GM19463 (cell line): Measurements from ENCODE around the gene RBM14.
"Not testable (repeated sequence)": the region's sequence is repeated elsewhere in the genome, so short reads cannot be mapped to it uniquely, and the experiment has no call there.

Experiments used
- ATAC-seq: cut with Tn5 transposase; IDR thresholded peaks from one replicate; pipeline ENCODE4 v1.9.1; 2021; ENCODE audit warnings: mild to moderate bottlenecking, moderate library complexity; ENCODE audit not compliant: unreplicated experiment

RBM14 gene

GRCh38 chr11:66632952-66633351, 16.5 kb downstream of the RBM14 start:
- ATAC-seq: no peak

GRCh38 chr11:66636411-66636810, 20.0 kb downstream of the RBM14 start:
- ATAC-seq: no peak

- ATAC-seq: no peak
These were observed 21.2 kb downstream of the RBM14 start for GRCh38 chr11:66637557-66638176.

- peak; percentile 96 for ATAC-seq
These were observed 22.0 kb downstream of the RBM14 start, which contains the start of gene RBM4 for GRCh38 chr11:66638177-66639065. Gene RBM4, plus strand, starts transcription at chr11:66638703. Its CDS starts 1,009 bp downstream, at chr11:66639712.

GRCh38 chr11:66639066-66639813, 22.8 kb downstream of the RBM14 start:
- no peak for ATAC-seq

- ATAC-seq: not testable (repeated sequence)
These were observed 23.4 kb downstream of the RBM14 start for GRCh38 chr11:66639814-66640340.

- no peak for ATAC-seq
These were observed 25.4 kb downstream of the RBM14 start for GRCh38 chr11:66641834-66642233.

- no peak for ATAC-seq
These were observed 27.5 kb downstream of the RBM14 start for GRCh38 chr11:66643745-66644437.

GRCh38 chr11:66646828-66647227, 30.4 kb downstream of the RBM14 start:
- ATAC-seq: no peak

GRCh38 chr11:66649903-66650302, 33.5 kb downstream of the RBM14 start:
- ATAC-seq: no peak

GRCh38 chr11:66651016-66651415, 34.6 kb downstream of the RBM14 start:
- ATAC-seq: no peak

GRCh38 chr11:66652651-66653050, 36.2 kb downstream of the RBM14 start:
- no peak for ATAC-seq

- no peak for ATAC-seq
These were observed 36.7 kb downstream of the RBM14 start for GRCh38 chr11:66653123-66653522.

GRCh38 chr11:66659763-66660162, 43.3 kb downstream of the RBM14 start:
- no peak for ATAC-seq

GRCh38 chr11:66663741-66664296, 47.4 kb downstream of the RBM14 start:
- ATAC-seq: no peak

- no peak for ATAC-seq
These were observed 48.9 kb downstream of the RBM14 start for GRCh38 chr11:66665369-66665768.

- no peak for ATAC-seq
These were observed 54.4 kb downstream of the RBM14 start for GRCh38 chr11:66670816-66671215.

- ATAC-seq: no peak
These were observed 58.7 kb downstream of the RBM14 start for GRCh38 chr11:66674964-66675602.

GRCh38 chr11:66676282-66676919, 60.0 kb downstream of the RBM14 start:
- no peak for ATAC-seq
